ENCODE results near the gene C5orf58.

DNA sequence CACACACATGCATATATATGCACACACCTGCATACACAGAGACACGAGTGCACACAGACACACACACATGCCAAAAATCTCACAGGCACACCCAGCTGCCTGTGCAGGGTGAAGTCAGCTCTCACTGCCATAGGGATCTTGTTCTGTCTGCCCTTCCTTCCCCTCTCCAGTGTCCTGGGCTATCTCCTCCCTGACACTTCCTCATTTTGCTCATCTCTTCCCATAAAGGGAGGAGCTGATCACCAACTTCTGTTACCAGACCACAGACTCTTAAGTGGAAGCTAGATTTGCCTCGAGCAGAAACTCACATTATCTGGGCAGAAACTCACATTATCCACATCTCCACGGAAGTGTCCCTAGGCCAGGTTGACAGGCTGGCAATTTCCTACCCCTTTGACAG, 36.1 kb downstream of the C5orf58 start:
- TF ChIP-seq, protein P1, sequence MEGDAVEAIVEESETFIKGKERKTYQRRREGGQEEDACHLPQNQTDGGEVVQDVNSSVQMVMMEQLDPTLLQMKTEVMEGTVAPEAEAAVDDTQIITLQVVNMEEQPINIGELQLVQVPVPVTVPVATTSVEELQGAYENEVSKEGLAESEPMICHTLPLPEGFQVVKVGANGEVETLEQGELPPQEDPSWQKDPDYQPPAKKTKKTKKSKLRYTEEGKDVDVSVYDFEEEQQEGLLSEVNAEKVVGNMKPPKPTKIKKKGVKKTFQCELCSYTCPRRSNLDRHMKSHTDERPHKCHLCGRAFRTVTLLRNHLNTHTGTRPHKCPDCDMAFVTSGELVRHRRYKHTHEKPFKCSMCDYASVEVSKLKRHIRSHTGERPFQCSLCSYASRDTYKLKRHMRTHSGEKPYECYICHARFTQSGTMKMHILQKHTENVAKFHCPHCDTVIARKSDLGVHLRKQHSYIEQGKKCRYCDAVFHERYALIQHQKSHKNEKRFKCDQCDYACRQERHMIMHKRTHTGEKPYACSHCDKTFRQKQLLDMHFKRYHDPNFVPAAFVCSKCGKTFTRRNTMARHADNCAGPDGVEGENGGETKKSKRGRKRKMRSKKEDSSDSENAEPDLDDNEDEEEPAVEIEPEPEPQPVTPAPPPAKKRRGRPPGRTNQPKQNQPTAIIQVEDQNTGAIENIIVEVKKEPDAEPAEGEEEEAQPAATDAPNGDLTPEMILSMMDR (IDR thresholded peaks at IDR 0.05; ENCODE audit: low read depth, low read length) = no peak
- no peak for TF ChIP-seq EZH2phosphoT487 (IDR thresholded peaks at IDR 0.05; ENCODE audit: low read depth)
